ENCODE data around the gene PFDN5. TPM values are rescaled to one million over a fixed set of nuclear protein-coding genes. Genes with fewer than 3 reads are reported as not detected.
A peak's percentile ranks its signal among the peaks of the same experiment; 100 is the strongest.

Gene PFDN5
- total and polyA plus RNA-seq, 10 of the 15 experiments (the other 5 are each of a cell fraction or from before 2014, with no cell fraction given): 300 to 1,596 (median 495) TPM

- TF ChIP-seq MLLT1 (IDR thresholded peaks at IDR 0.05): no peak
- TF ChIP-seq GABPA (IDR thresholded peaks at IDR 0.05; ENCODE audit: low read depth): peak; percentile 98
- TF ChIP-seq, protein P1, sequence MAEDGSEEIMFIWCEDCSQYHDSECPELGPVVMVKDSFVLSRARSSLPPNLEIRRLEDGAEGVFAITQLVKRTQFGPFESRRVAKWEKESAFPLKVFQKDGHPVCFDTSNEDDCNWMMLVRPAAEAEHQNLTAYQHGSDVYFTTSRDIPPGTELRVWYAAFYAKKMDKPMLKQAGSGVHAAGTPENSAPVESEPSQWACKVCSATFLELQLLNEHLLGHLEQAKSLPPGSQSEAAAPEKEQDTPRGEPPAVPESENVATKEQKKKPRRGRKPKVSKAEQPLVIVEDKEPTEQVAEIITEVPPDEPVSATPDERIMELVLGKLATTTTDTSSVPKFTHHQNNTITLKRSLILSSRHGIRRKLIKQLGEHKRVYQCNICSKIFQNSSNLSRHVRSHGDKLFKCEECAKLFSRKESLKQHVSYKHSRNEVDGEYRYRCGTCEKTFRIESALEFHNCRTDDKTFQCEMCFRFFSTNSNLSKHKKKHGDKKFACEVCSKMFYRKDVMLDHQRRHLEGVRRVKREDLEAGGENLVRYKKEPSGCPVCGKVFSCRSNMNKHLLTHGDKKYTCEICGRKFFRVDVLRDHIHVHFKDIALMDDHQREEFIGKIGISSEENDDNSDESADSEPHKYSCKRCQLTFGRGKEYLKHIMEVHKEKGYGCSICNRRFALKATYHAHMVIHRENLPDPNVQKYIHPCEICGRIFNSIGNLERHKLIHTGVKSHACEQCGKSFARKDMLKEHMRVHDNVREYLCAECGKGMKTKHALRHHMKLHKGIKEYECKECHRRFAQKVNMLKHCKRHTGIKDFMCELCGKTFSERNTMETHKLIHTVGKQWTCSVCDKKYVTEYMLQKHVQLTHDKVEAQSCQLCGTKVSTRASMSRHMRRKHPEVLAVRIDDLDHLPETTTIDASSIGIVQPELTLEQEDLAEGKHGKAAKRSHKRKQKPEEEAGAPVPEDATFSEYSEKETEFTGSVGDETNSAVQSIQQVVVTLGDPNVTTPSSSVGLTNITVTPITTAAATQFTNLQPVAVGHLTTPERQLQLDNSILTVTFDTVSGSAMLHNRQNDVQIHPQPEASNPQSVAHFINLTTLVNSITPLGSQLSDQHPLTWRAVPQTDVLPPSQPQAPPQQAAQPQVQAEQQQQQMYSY (CRISPR knock-in tag; IDR thresholded peaks at IDR 0.05): no peak
- TF ChIP-seq CHD2 (IDR thresholded peaks at IDR 0.05; ENCODE audit: borderline replicate concordance, low read depth, low read length): peak; percentile 14; the same call in 1 of the 2 replicates
- peak; percentile 60; the same call in 1 of the 2 replicates for TF ChIP-seq ASH2L (IDR thresholded peaks at IDR 0.05; ENCODE audit: borderline replicate concordance, low read depth)
- TF ChIP-seq, protein P2, sequence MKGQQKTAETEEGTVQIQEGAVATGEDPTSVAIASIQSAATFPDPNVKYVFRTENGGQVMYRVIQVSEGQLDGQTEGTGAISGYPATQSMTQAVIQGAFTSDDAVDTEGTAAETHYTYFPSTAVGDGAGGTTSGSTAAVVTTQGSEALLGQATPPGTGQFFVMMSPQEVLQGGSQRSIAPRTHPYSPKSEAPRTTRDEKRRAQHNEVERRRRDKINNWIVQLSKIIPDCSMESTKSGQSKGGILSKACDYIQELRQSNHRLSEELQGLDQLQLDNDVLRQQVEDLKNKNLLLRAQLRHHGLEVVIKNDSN (IDR thresholded peaks at IDR 0.05; ENCODE audit: borderline replicate concordance, extremely low read length, insufficient read depth, low read depth, low read length): no peak
- peak; percentile 74 for TF ChIP-seq ELK1 (IDR thresholded peaks at IDR 0.05; ENCODE audit: low read depth, low read length)
- TF ChIP-seq MTA2 (IDR thresholded peaks at IDR 0.05; ENCODE audit: low read depth): peak; percentile 84
- TF ChIP-seq, protein P3, sequence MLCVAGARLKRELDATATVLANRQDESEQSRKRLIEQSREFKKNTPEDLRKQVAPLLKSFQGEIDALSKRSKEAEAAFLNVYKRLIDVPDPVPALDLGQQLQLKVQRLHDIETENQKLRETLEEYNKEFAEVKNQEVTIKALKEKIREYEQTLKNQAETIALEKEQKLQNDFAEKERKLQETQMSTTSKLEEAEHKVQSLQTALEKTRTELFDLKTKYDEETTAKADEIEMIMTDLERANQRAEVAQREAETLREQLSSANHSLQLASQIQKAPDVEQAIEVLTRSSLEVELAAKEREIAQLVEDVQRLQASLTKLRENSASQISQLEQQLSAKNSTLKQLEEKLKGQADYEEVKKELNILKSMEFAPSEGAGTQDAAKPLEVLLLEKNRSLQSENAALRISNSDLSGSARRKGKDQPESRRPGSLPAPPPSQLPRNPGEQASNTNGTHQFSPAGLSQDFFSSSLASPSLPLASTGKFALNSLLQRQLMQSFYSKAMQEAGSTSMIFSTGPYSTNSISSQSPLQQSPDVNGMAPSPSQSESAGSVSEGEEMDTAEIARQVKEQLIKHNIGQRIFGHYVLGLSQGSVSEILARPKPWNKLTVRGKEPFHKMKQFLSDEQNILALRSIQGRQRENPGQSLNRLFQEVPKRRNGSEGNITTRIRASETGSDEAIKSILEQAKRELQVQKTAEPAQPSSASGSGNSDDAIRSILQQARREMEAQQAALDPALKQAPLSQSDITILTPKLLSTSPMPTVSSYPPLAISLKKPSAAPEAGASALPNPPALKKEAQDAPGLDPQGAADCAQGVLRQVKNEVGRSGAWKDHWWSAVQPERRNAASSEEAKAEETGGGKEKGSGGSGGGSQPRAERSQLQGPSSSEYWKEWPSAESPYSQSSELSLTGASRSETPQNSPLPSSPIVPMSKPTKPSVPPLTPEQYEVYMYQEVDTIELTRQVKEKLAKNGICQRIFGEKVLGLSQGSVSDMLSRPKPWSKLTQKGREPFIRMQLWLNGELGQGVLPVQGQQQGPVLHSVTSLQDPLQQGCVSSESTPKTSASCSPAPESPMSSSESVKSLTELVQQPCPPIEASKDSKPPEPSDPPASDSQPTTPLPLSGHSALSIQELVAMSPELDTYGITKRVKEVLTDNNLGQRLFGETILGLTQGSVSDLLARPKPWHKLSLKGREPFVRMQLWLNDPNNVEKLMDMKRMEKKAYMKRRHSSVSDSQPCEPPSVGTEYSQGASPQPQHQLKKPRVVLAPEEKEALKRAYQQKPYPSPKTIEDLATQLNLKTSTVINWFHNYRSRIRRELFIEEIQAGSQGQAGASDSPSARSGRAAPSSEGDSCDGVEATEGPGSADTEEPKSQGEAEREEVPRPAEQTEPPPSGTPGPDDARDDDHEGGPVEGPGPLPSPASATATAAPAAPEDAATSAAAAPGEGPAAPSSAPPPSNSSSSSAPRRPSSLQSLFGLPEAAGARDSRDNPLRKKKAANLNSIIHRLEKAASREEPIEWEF (IDR thresholded peaks at IDR 0.05; ENCODE audit: insufficient replicate concordance, low read depth, low read length): no peak
- TF ChIP-seq ZNF207 (IDR thresholded peaks at IDR 0.05; ENCODE audit: borderline replicate concordance): no peak; the same call in 1 of the 2 replicates
- no peak for TF ChIP-seq ATF2 (IDR thresholded peaks at IDR 0.05; ENCODE audit: low read length)
- no peak for TF ChIP-seq PAX5 (IDR thresholded peaks at IDR 0.05; ENCODE audit: borderline replicate concordance, low read depth, low read length)
- no peak for TF ChIP-seq SP1 (IDR thresholded peaks at IDR 0.05; ENCODE audit: low read depth, low read length)
- TF ChIP-seq HDAC2 (IDR thresholded peaks at IDR 0.05): no peak
These were observed 4.3 kb downstream of the PFDN5 start, which contains the start of gene MYG1 (continued) for GRCh38 chr12:53299454-53300180.

Measured in GM12878 (cell line).